Colonic mucosa (tissue), 4 donors: ENCODE data around the gene ZFAND5. TPM values are rescaled to one million over a fixed set of nuclear protein-coding genes. Genes with fewer than 3 reads are reported as not detected.

Source experiments
- DNase-seq: peaks from one replicate; pipeline ENCODE4 v3.0.0-alpha.2; 2020
- H3K27ac ChIP-seq: fragments of 200-600 bp; one replicate; pipeline ENCODE4 v1.8.0; 2021
- H3K27me3 ChIP-seq: fragments of 200-600 bp; one replicate; pipeline ENCODE4 v1.8.0; 2021
- H3K36me3 ChIP-seq: fragments of 200-600 bp; one replicate; pipeline ENCODE4 v1.8.0; 2021
- H3K4me1 ChIP-seq: fragments of 200-600 bp; one replicate; pipeline ENCODE4 v1.8.0; 2021; ENCODE audit warnings: mild to moderate bottlenecking
- H3K4me3 ChIP-seq: fragments of 200-600 bp; one replicate; pipeline ENCODE4 v1.8.0; 2021
- H3K9ac ChIP-seq, 2 donors: one replicate each; pipeline ENCODE4 v1.7.0; 2013; ENCODE audit warnings: control low read depth in 2 of 2, low read depth in 2 of 2, low read length in 2 of 2
- H3K9me3 ChIP-seq: fragments of 200-600 bp; one replicate; pipeline ENCODE4 v1.8.0; 2021
- intact Hi-C: fragments of 100-400 bp; cut with DNase I; formaldehyde crosslinking; loops from one replicate; pipeline ENCODE4 v1.14.1; 2022
- total RNA-seq, 2 donors: library from RNA; stranded (reverse); fragmentation: NEBNext Ultra II Directional in 1 of 2; extraction: Animal tissue kit (Norgen Biotek cat#: 25700) in 1 of 2; gene quantifications; one replicate each; pipeline ENCODE4 v1.2.1, GENCODE V29; 2021
- TF ChIP-seq, protein P1 (sequence below): fragments of 200-600 bp; IDR thresholded peaks from one replicate; pipeline ENCODE4 v1.8.0; 2022; ENCODE audit warnings: antibody characterized with exemption, mild to moderate bottlenecking
- donor health status: healthy.
- donor health status: DM: no; HTN: no; CAD: no.
- donor health status: DM: no; HTN: no; CAD: no.

The ZFAND5 gene
- total RNA-seq, 2 donors from 2014 or later: 86.9 to 164 TPM

DNA sequence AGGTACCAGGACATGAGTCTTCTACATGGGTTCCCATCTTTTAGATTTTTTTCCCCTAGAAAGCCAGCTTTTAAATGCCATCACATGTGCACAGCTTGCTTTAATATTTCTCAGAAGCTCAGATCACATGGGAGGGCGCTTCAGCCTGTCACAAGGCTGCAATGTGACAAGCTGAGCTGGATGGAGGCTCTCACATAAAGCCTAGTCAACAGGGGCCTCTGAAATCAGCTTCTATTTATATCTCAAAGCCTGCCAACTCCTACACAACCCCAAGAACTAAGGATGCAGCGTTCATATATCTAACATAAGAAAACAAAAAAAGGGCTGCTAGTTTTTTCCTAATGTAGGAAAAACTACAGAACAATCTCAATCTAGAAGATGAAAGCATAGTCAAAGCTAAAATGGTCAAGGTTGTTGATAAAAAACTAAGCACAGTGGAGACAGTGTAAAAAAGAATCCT is 2.3 kb downstream of the ZFAND5 start:
- Histone ChIP-seq H3K36me3 (peaks cover 5% of the 10 kb centered on the region), H3K4me1 (peaks cover 10% of the 10 kb centered on the region), H3K9ac (peak overlapping the region; percentile 89 to 100), H3K27ac (peak overlapping the region; percentile 100), H3K9me3 (no peaks in the 10 kb centered on the region), H3K27me3 (no peaks in the 10 kb centered on the region), H3K4me3 (peak overlapping the region; percentile 79)
- intact Hi-C loops: loop anchor here (5.0 kb wide), 1 partner anchor 55 kb away; no protein-coding TSS in a partner anchor
- TF ChIP-seq, protein P1, sequence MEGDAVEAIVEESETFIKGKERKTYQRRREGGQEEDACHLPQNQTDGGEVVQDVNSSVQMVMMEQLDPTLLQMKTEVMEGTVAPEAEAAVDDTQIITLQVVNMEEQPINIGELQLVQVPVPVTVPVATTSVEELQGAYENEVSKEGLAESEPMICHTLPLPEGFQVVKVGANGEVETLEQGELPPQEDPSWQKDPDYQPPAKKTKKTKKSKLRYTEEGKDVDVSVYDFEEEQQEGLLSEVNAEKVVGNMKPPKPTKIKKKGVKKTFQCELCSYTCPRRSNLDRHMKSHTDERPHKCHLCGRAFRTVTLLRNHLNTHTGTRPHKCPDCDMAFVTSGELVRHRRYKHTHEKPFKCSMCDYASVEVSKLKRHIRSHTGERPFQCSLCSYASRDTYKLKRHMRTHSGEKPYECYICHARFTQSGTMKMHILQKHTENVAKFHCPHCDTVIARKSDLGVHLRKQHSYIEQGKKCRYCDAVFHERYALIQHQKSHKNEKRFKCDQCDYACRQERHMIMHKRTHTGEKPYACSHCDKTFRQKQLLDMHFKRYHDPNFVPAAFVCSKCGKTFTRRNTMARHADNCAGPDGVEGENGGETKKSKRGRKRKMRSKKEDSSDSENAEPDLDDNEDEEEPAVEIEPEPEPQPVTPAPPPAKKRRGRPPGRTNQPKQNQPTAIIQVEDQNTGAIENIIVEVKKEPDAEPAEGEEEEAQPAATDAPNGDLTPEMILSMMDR: no peak
- peak; percentile 74 for DNase-seq

DNA sequence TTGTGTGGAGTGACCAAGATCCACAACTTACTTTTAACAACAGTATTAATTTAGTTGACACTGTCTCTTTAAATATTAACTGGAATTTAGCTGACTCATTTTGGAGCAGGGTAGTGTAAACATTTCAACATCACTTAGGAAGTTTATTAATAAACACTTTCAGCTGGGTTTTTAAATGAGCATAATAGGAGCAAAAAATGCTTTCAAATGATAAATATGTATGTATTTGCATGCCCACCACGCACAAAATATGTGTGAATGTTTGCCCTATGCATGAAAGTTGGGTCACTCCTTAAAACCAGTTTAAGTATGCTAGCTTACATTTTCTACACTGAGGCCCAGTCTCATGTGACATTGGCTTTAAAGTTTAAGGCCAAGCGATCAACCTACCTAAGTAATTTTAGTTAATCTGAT is 2.9 kb downstream of the ZFAND5 start:
- TF ChIP-seq, protein P1: no peak
- Histone ChIP-seq H3K27me3 (no peaks in the 10 kb centered on the region), H3K4me3 (peak overlapping the region; percentile 79), H3K27ac (peak overlapping the region; percentile 100), H3K9me3 (no peaks in the 10 kb centered on the region), H3K9ac (peak overlapping the region in 1 of 2 donors; percentile 89), H3K4me1 (peaks cover 10% of the 10 kb centered on the region), H3K36me3 (peaks cover 5% of the 10 kb centered on the region)
- no peak for DNase-seq
- intact Hi-C loops: loop anchor here (5.0 kb wide), 1 partner anchor 55 kb away; no protein-coding TSS in a partner anchor

DNA sequence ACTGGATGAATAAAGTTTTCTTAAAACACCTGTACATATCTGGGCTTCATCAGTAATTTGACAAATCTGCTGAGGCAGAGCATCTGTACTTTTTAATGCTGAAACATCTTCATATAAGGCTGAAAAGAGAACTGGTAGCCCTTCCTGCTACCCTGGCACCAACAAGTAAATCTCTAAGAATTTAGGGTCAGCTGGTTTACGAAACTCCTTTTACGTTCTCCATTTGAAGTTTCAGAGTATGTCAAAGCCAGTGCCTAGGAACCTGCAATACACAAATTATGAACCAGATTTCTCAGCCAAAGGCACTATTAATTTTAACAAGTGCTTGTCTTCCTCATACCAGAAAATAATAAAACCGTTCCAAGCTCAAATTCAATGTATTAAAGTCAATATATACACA is 3.8 kb downstream of the ZFAND5 start:
- no peaks in the 10 kb centered on the region for H3K9me3 ChIP-seq
- intact Hi-C loops: loop anchor here (5.0 kb wide), 1 partner anchor 54 kb away; no protein-coding TSS in a partner anchor
- H3K4me3 ChIP-seq: peak overlapping the region; percentile 79
- no peak for DNase-seq
- H3K27me3 ChIP-seq: no peaks in the 10 kb centered on the region
- TF ChIP-seq, protein P1: no peak
- H3K9ac ChIP-seq: peak overlapping the region in 1 of 2 donors; percentile 0
- H3K4me1 ChIP-seq: peaks cover 12% of the 10 kb centered on the region
- H3K27ac ChIP-seq: peak overlapping the region; percentile 100
- H3K36me3 ChIP-seq: peaks cover 5% of the 10 kb centered on the region

DNA sequence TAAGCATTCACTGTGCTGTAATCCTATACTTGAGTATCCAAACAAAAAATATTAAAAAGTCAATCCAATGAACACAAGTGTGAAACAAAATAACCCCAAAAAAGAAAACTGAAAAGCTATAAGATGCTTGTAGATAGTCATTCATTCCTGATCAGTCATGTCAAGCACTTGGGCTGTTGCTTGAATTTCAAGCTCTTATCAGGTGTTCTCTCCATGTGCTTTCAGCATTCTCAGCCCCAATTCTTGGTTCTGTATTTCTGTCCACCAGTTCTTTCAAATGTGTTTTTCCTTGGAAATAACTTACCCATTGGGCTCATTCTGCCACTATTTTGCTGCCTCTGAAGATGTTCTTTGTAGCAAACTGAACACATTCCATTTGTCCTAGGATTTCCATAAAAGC is 4.7 kb downstream of the ZFAND5 start:
- no peak overlapping the region for H3K27ac ChIP-seq
- no peak for DNase-seq
- H3K36me3 ChIP-seq: peaks cover 5% of the 10 kb centered on the region
- peaks cover 14% of the 10 kb centered on the region for H3K4me1 ChIP-seq
- no peak overlapping the region for H3K4me3 ChIP-seq
- intact Hi-C loops: loop anchor here (5.0 kb wide), 1 partner anchor 53 kb away; no protein-coding TSS in a partner anchor
- H3K9ac ChIP-seq: no peak overlapping the region
- H3K27me3 ChIP-seq: no peaks in the 10 kb centered on the region
- TF ChIP-seq, protein P1: no peak
- H3K9me3 ChIP-seq: no peaks in the 10 kb centered on the region

DNA sequence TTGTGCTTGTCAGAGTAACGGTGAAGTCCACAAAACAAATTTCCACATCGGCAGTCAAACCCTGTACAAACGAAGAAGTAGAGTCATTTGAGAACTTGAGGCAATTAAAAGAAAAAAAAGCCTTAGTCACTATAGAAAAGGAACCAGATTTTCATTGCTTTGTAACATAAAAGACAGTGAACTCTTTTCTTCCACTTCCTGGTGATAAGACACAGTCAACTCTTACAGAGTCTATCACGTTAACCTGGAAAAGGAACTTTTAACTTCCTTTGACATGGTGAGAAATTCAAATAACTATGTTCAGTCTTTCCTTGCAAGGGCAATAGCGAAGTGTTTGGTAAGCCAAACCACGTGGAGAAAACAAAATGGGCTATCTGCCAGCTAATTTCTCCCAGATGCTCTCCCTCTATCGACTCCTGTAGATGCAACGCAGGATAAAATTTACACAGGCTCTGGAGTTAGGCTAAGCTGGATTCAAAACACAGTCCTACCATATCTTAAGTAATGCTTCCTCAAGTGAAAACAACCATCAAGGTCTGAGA is 8.9 kb downstream of the ZFAND5 start:
- DNase-seq: no peak
- Histone ChIP-seq H3K27me3 (no peaks in the 10 kb centered on the region), H3K9me3 (no peaks in the 10 kb centered on the region), H3K27ac (peak overlapping the region; percentile 43), H3K9ac (peak overlapping the region in 1 of 2 donors; percentile 29), H3K36me3 (peaks cover 5% of the 10 kb centered on the region), H3K4me3 (no peak overlapping the region), H3K4me1 (peaks cover 20% of the 10 kb centered on the region)
- intact Hi-C loops: no loop called here
- TF ChIP-seq, protein P1: no peak
